Skeletal muscle tissue (tissue), 4 donors: ENCODE results near the gene ZP1. TPM values are rescaled to one million over a fixed set of nuclear protein-coding genes. Genes with fewer than 3 reads are reported as not detected.

Source experiments
- H3K27ac ChIP-seq: one replicate; pipeline ENCODE4 v1.7.0; 2013; ENCODE audit warnings: mild to moderate bottlenecking, low read depth, low read length, inconsistent platforms
- H3K27me3 ChIP-seq, 3 donors: one replicate each; pipeline ENCODE4 v1.7.0; 2013; ENCODE audit warnings: low read length in 3 of 3; ENCODE audit not compliant: control insufficient read depth in 3 of 3, insufficient read depth in 3 of 3
- H3K36me3 ChIP-seq, 3 donors: one replicate each; pipeline ENCODE4 v1.7.0; 2013; ENCODE audit warnings: low read length in 3 of 3; ENCODE audit not compliant: control insufficient read depth in 3 of 3, insufficient read depth in 3 of 3
- H3K4me1 ChIP-seq, 3 donors: one replicate each; pipeline ENCODE4 v1.7.0; 2013; ENCODE audit warnings: low read length in 3 of 3, mild to moderate bottlenecking in 3 of 3; ENCODE audit not compliant: control insufficient read depth in 3 of 3, insufficient read depth in 3 of 3
- H3K4me3 ChIP-seq, 3 donors: one replicate each; pipeline ENCODE4 v1.7.0; 2013; ENCODE audit warnings: low read length in 3 of 3
- H3K9ac ChIP-seq, 3 donors: one replicate each; pipeline ENCODE4 v1.7.0; 2013; ENCODE audit warnings: low read length in 3 of 3, mild to moderate bottlenecking in 3 of 3, moderate library complexity in 2 of 3, low read depth in 1 of 3
- H3K9me3 ChIP-seq, 3 donors: one replicate each; pipeline ENCODE4 v1.7.0; 2013; ENCODE audit warnings: low read length in 3 of 3; ENCODE audit not compliant: control insufficient read depth in 3 of 3
- total RNA-seq: library from RNA; depleted of rRNA; stranded (reverse); fragments of >200 nt; gene quantifications from one replicate; pipeline ENCODE4 v1.2.3, GENCODE V29; 2014
- donor health status: Osteomylitis.

ZP1 gene
- total RNA-seq, 1 donor from 2014 or later, result not detected

DNA sequence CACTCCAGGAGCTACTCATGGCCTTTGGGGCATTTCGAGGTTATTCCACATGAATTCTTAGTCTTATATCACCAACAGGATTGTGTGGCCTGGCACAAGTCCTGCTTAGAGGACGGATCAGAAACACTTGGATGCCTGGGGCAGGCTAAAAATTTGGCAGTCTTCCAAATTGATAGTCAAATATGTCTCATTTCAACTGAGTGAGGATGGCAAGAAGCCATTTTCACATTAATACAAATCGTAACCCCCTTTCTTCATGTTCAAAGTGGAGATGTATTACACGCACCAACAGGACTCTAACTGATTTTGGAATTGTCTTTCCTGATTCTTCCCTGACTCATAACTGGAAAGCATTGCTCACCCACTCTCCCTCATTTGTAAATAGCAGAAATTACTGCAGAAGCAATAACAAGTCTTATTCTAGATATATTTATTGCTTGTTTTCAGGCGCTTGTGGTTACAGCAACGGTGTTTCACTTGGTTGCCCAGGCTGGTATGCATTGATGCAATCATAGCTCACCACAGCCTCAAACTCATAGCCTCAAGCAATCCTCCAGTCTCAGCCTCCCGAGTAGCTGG, 35.8 kb upstream of the ZP1 start:
- H3K4me3 ChIP-seq, result peak overlapping the region in 1 of 3 donors; percentile 13
- H3K36me3 ChIP-seq, result no peaks in the 10 kb centered on the region
- H3K27me3 ChIP-seq, result no peaks in the 10 kb centered on the region
- peak overlapping the region in 1 of 3 donors; percentile 8 for H3K9ac ChIP-seq
- H3K9me3 ChIP-seq, result no peaks in the 10 kb centered on the region
- peaks cover 5 to 19% (median 7%) of the 10 kb centered on the region in 3 donors for H3K4me1 ChIP-seq
- H3K27ac ChIP-seq, result no peak overlapping the region

DNA sequence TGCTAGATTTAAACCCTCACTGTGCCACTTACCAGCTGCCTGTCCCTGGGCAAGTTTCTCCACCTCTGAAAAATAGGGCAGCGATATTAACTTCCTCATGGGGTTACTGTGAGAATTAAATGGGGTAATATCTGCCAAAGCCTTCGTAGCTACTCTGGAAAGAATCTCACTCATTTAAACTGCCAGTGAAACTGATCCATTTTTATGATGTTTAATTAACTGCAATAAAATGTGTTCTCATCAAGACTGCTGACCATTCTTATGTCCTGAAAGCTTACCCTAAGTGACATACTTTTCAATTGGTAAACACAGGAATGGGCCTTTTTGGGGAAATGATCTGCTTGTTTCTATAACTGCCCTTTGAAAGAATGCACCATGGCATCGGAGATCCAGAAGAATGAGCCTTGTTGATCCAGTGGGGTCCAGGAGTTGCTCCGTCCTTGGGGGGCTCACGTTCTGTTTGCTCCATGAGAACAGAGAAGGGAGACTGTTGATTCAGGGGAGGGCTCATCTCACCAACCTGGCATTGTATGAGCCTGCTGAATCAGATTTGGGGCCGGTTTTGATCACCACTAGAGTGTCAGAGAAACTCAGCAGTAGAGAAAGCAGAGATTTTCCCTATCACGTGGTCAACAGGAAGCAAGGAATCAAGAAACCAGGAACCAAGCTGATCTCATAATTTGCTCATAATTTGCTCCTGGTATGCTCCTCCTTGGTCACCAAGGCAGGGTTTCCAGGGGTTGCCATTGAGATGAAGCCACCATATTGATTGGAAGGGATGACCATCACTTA, 32.4 kb upstream of the ZP1 start:
- Histone ChIP-seq H3K9ac (no peak overlapping the region), H3K9me3 (no peaks in the 10 kb centered on the region), H3K27ac (no peak overlapping the region), H3K4me1 (peaks cover 9 to 29% (median 16%) of the 10 kb centered on the region in 3 donors), H3K4me3 (no peak overlapping the region), H3K36me3 (no peaks in the 10 kb centered on the region), H3K27me3 (no peaks in the 10 kb centered on the region)

DNA sequence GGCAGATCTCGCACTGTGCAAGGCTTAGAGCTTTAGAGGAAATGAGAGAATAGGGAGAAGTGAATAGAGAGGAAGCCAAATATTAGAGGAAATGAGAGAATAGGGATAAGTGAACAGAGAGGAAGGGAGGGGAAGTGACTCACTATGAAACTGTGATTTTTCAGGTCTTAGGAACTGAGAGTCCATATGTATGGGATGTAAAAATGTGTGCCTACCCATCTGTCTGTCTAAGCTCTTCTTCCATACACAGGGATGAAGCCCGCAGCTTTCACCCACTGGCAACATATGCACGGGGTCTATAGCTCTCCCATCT, 31.9 kb upstream of the ZP1 start:
- Histone ChIP-seq H3K4me1 (peaks cover 11 to 30% (median 19%) of the 10 kb centered on the region in 3 donors), H3K9me3 (no peaks in the 10 kb centered on the region), H3K4me3 (no peak overlapping the region), H3K27me3 (no peaks in the 10 kb centered on the region), H3K9ac (no peak overlapping the region), H3K36me3 (no peaks in the 10 kb centered on the region), H3K27ac (no peak overlapping the region)

DNA sequence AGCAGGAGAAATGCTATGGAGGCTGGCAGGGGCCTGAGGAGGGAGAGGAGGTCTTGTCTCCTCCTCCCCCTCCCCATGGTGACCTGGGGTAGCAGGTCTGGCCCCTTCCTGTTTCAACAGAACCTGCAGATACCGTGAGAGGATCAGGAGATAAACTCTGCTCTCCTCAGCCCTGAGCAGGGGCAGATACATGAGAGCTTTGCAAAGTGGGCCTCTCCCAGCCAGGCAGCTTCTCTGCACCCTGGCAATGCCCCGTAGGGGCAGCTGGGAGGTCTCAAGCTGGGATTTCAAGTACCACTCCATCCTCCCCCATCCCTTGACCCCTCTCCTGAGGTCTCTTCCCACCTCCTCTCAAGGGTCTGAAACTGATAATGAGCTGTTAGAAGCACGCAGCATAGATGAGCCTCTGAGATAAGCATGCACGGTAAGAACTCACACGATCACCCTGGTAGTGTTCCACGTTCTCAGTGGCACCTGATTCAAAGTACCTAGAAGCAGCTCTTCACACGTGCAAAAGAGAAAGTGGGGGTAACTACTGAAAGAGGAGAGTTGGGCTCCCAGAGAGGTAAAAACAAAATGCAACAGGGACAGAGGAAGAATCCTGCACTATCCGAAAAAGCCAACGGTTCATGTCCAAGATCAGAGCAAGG, 30.4 kb upstream of the ZP1 start:
- Histone ChIP-seq H3K4me1 (peaks cover 18 to 31% (median 24%) of the 10 kb centered on the region in 3 donors), H3K27ac (no peak overlapping the region), H3K9ac (no peak overlapping the region), H3K36me3 (no peaks in the 10 kb centered on the region), H3K27me3 (no peaks in the 10 kb centered on the region), H3K4me3 (no peak overlapping the region), H3K9me3 (no peaks in the 10 kb centered on the region)

DNA sequence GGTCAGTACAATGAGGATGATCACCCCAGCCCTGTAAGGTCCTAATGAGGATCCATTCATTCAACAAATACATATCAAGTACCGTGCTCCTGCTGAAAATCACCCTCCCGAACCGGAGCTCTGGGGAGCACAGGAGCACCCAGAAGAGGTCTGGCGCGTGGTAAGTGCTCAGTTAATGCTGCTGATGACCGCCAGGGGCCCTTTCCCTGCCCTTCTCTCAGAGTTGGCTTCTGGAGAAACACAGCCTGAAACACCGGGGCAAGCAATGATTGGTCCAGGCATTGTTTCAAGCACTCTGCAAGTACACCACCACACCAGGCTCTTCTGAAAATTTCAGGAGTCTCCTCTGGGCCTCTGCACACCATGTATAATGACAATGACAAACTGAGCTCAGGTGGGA, 29.2 kb upstream of the ZP1 start:
- H3K36me3 ChIP-seq, result peaks cover 0 to 2% (median 0%) of the 10 kb centered on the region in 3 donors

DNA sequence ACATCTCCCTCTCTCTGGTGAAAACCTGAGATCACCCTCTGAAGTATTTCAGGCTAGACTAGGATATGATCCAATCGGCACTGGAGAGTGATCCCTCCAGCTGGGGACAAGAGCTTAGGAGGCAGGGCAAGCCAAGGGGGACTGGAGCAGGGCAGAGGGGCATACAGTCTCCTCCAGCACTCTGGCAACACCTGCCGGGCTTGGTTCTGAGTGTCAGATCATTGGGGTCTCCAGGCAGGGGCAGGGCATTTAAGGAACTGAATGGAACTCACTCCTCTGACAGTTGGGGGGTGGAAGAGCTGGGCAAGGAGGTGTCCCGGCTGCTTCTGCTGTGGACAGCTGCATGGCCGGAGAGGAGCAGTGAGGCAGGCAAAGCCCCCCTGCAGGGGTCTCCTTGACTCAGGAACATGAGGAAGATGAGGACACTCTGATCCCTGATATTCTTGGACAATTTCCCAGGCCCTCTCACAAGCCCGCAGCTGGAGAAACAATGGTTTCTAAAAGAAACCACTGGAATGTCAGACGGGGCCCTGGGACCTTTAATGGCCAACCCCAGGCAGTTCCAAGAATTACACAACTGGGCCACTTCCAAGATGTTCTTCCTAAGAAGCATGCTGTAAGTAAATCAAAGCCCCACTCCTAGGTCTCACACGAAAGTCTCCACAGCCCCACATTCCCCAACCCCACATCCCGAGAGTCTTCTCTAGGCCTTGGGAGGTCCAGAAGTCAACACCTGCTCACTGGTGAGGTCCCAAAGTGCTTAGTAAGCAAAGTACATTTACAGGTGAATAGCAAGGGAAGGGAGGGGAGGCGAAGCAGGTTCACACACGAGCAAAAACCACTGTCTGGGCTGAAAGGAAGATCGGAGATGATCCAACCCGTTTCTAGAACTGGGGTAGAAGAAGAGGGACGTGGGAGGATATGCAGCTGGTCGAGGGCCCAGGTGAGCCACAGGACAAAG, 26.6 kb upstream of the ZP1 start:
- Histone ChIP-seq H3K36me3 (peaks cover 0 to 7% (median 0%) of the 10 kb centered on the region in 3 donors), H3K4me3 (peak overlapping the region; percentile 71 to 96 (median 78)), H3K27me3 (no peaks in the 10 kb centered on the region), H3K9me3 (no peaks in the 10 kb centered on the region), H3K9ac (peak overlapping the region in 2 of 3 donors; percentile 51 to 95), H3K27ac (peak overlapping the region; percentile 70), H3K4me1 (peaks cover 43 to 55% (median 53%) of the 10 kb centered on the region in 3 donors)

More for the DNA sequence above, 29.2 kb upstream of the ZP1 start:
- Histone ChIP-seq H3K27me3 (no peaks in the 10 kb centered on the region), H3K4me3 (no peak overlapping the region), H3K9ac (no peak overlapping the region), H3K9me3 (no peaks in the 10 kb centered on the region), H3K4me1 (peaks cover 24 to 40% (median 34%) of the 10 kb centered on the region in 3 donors), H3K27ac (no peak overlapping the region)

DNA sequence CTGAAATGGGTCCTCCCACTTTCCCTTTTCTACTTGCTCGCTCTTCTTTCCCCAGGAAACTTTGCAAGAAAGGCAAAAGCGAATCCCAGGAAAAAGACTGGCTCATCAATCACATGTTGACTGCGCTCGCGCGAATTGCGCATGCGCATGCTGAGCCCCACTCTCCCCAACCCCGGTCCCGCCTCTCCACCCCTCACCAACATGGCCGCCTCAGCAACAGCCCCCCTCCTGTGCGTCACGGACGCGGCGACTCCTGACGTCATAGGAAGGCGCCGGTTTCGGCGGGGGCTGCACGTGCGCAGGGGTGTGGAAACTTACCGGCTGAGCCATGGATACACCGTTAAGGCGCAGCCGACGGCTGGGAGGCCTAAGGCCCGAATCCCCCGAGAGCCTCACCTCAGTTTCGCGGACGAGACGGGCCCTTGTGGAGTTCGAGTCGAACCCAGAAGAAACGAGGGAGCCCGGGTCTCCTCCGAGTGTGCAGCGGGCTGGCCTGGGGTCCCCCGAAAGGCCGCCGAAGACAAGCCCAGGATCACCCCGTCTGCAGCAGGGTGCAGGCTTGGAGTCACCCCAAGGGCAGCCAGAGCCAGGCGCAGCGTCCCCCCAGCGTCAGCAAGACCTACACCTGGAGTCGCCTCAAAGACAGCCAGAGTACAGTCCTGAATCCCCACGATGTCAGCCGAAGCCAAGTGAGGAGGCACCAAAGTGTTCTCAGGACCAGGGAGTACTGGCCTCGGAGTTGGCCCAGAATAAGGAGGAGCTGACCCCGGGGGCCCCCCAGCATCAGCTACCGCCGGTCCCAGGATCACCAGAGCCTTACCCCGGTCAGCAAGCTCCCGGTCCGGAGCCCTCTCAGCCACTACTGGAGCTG, 25.3 kb upstream of the ZP1 start, which contains the start of gene CCDC86:
CCDC86 (plus strand) TSS at position 317 of the 871 bp plus-strand sequence; CDS start at position 329, 12 bp downstream.
- peak within 1 kb of the TSS; percentile 77 to 95 (median 87) for H3K9ac ChIP-seq
- no peaks in the 10 kb centered on the region for H3K27me3 ChIP-seq
- peak within 1 kb of the TSS; percentile 71 to 96 (median 78) for H3K4me3 ChIP-seq
- H3K9me3 ChIP-seq, result no peaks in the 10 kb centered on the region
- H3K36me3 ChIP-seq, result peaks cover 0 to 8% (median 0%) of the 10 kb centered on the region in 3 donors
- peak within 1 kb of the TSS; percentile 70 for H3K27ac ChIP-seq
- peaks cover 43 to 54% (median 53%) of the 10 kb centered on the region in 3 donors for H3K4me1 ChIP-seq

DNA sequence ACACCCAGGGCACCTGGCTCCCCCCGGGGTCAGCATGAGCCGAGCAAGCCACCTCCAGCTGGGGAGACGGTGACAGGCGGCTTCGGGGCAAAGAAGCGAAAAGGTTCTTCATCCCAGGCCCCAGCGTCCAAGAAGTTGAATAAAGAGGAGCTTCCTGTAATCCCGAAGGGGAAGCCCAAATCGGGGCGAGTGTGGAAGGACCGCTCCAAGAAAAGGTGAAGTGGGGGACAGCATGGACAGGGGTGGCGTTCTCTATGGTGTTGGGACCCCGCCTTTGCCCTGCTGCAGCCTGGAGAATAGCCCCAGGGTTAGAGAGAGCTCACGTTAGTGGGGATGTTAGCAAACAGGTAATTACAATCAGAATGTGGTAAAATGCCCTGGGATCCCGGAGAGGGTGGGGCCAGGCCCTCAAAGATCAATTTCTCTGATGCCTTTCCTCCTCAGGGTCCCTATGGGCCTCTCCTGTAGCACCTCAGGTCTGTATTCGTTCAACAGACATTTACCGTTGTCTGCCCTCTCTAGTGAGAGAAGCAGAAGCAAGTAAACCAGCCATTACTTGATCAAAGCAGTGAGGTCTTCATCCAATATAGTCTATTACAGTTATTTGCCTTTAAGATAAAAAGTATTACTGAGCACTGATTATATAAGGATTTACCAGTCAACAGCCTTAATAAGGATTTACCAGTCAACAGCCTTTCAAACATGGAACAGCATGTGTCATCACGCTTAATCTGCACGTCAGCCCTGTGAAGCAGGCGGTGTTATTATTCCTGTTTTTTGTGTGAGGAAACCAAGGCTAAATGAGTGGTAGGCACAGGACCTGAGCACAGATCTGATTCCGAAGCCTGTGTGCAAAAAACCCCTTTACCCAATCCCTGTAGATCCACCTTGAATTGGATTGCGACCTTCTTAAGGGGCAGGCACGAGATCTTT, 24.4 kb upstream of the ZP1 start:
- Histone ChIP-seq H3K4me3 (peak overlapping the region; percentile 71 to 96 (median 78)), H3K9me3 (no peaks in the 10 kb centered on the region), H3K27ac (peak overlapping the region; percentile 70), H3K9ac (peak overlapping the region; percentile 77 to 95 (median 87)), H3K36me3 (peaks cover 3 to 10% (median 7%) of the 10 kb centered on the region in 3 donors), H3K4me1 (peaks cover 43 to 54% (median 53%) of the 10 kb centered on the region in 3 donors), H3K27me3 (no peaks in the 10 kb centered on the region)
